ENCODE results near the gene LARGE1. TPM values are rescaled to one million over a fixed set of nuclear protein-coding genes. Genes with fewer than 3 reads are reported as not detected.

LARGE1 gene
- total and polyA plus RNA-seq, 2 of the 8 experiments (the other 6 are each of a cell fraction or from before 2014, with no cell fraction given): 43.7 to 83.0 TPM

- DNase-seq (ENCODE audit: low read depth in 1 of 2, low spot score in 2 of 2): no peak
- H3K56ac ChIP-seq (replicated peaks; ENCODE audit: insufficient read length, low read depth, low read length): no peak overlapping the region
These were observed 522.8 kb downstream of the LARGE1 start for GRCh38 chr22:33397381-33397907.

More at GRCh38 chr22:33397381-33397907, 522.8 kb downstream of the LARGE1 start:
- no peak overlapping the region for H2BK12ac ChIP-seq (ENCODE audit: low read depth, low read length)
- no peak overlapping the region for H3K14ac ChIP-seq (ENCODE audit: insufficient read length)
- H3K23ac ChIP-seq (ENCODE audit: insufficient read length): no peak overlapping the region
- ChIA-PET CTCF (ENCODE audit: partially characterized antibody) (no interaction called here), POLR2A (ENCODE audit: partially characterized antibody) (no interaction called here)
- H3K23me2 ChIP-seq (ENCODE audit: low read depth, low read length): no peaks in the 10 kb centered on the region
- H3K9me3 ChIP-seq (ENCODE audit: insufficient read depth in 2 of 2, low read depth in 1 of 2, low read length in 1 of 2): no peaks in the 10 kb centered on the region
- no peak for TF ChIP-seq USF2 (IDR thresholded peaks at IDR 0.05; ENCODE audit: low read length)
- no peak for TF ChIP-seq KDM4A (IDR thresholded peaks at IDR 0.05; ENCODE audit: low read depth, low read length, severe bottlenecking)
- TF ChIP-seq CTBP2 (IDR thresholded peaks at IDR 0.05; ENCODE audit: borderline replicate concordance, insufficient read depth, insufficient read length, low read length): no peak
- no peak for TF ChIP-seq KDM1A (IDR thresholded peaks at IDR 0.05; ENCODE audit: borderline replicate concordance, low read length)
- TF ChIP-seq RBBP5 (IDR thresholded peaks at IDR 0.05; ENCODE audit: borderline replicate concordance, low read depth, low read length): no peak
- TF ChIP-seq NRF1 (IDR thresholded peaks at IDR 0.05; ENCODE audit: low read depth, low read length): no peak
- TF ChIP-seq KDM5A (IDR thresholded peaks at IDR 0.05; ENCODE audit: low read length): no peak
- H3K36me3 ChIP-seq (ENCODE audit: control insufficient read depth in 2 of 4, insufficient read depth in 4 of 4, low read length in 3 of 4): no peaks in the 10 kb centered on the region
- no peak overlapping the region for H2AK5ac ChIP-seq (ENCODE audit: low read depth, low read length)
- no peak for FAIRE-seq
- peaks cover 0 to 2% of the 10 kb centered on the region in 2 experiments for H4K20me1 ChIP-seq (replicated peaks in 1 of 2; ENCODE audit: control insufficient read depth in 1 of 2, insufficient read depth in 2 of 2, low read length in 2 of 2)
- H2BK20ac ChIP-seq (ENCODE audit: low read length): no peak overlapping the region
- H3K79me2 ChIP-seq (ENCODE audit: control insufficient read depth in 1 of 2, insufficient read depth in 2 of 2, low read length in 2 of 2): no peaks in the 10 kb centered on the region
- no peaks in the 10 kb centered on the region for H3K79me1 ChIP-seq (ENCODE audit: low read depth, low read length)
- no peaks in the 10 kb centered on the region for H3K4me1 ChIP-seq (replicated peaks in 1 of 4; ENCODE audit: control insufficient read depth in 3 of 4, insufficient read depth in 4 of 4, low read length in 3 of 4)
- no peak overlapping the region for H2BK120ac ChIP-seq (replicated peaks; ENCODE audit: low read depth, low read length)
- 94% methylated on average over 4 of the region's 4 CpGs; no CpG with 5 or more reads in 1 of the 2 experiments for WGBS, 2 experiments (ENCODE audit: extremely low coverage in 1 of 2, insufficient coverage in 1 of 2, insufficient read length in 1 of 2, insufficient replicate concordance in 2 of 2, low coverage in 1 of 2, low lambda C conversion rate in 2 of 2, missing lambda C conversion rate in 1 of 2)
- H2BK5ac ChIP-seq (ENCODE audit: low read depth, low read length): no peak overlapping the region
- no peak overlapping the region for H2AFZ ChIP-seq (ENCODE audit: low read length)
- no peak overlapping the region for H2BK15ac ChIP-seq (ENCODE audit: low read length)
- no peak overlapping the region for H3K9ac ChIP-seq (replicated peaks in 1 of 4; ENCODE audit: extremely low read depth in 1 of 4, low read depth in 3 of 4, low read length in 3 of 4)
- no peak overlapping the region for H3K18ac ChIP-seq (ENCODE audit: extremely low read depth, low read length)
- H3K4me3 ChIP-seq (ENCODE audit: extremely low read depth in 1 of 4, insufficient read depth in 2 of 4, low read depth in 3 of 4, low read length in 4 of 4): no peak overlapping the region
- no peak overlapping the region for H3K4me2 ChIP-seq (ENCODE audit: insufficient read depth in 1 of 2, low read depth in 2 of 2, low read length in 2 of 2)
- no peak overlapping the region for H3K4ac ChIP-seq (replicated peaks; ENCODE audit: insufficient read length, low read depth, low read length)
- H4K5ac ChIP-seq (ENCODE audit: insufficient read length, low read depth, low read length): no peak overlapping the region
- no peak overlapping the region for H3K27ac ChIP-seq (ENCODE audit: low read depth, low read length)
- no peaks in the 10 kb centered on the region for H3K27me3 ChIP-seq (replicated peaks in 1 of 4; ENCODE audit: control insufficient read depth in 3 of 4, extremely low read depth in 1 of 4, insufficient read depth in 3 of 4, low read length in 3 of 4)
- no peak overlapping the region for H4K8ac ChIP-seq (ENCODE audit: extremely low read depth, insufficient read depth, low read length)
- H4K91ac ChIP-seq (replicated peaks; ENCODE audit: insufficient read length, low read length): no peak overlapping the region
